Measurements from ENCODE around the gene FOXP3. TPM values are rescaled to one million over a fixed set of nuclear protein-coding genes. Genes with fewer than 3 reads are reported as not detected.

FOXP3 gene
- total RNA-seq, 4 donors from 2014 or later: 0.22 TPM; not detected in 3

DNA sequence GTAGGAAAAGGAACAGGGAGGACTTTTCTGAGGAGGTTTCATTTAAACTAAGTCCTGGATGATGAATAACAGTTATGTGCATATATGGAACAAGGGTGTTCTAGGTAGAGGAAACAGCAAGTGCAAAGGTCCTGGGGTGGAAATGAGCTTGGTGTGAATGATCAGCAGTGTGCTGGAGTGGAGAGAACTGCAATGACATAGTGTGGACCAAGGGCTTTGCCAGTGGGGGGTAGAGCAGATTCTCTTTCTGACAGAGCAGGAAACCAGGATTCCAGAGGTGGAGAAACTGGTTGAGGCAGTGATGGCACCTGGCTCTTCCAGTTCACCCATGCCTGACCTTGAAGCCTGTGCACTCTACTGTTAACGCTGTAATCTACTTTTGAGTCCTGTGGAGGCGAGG, 6.8 kb upstream of the FOXP3 start:
- TF ChIP-seq POLR2A (IDR thresholded peaks at IDR 0.05): no peak
- TF ChIP-seq, protein P1, sequence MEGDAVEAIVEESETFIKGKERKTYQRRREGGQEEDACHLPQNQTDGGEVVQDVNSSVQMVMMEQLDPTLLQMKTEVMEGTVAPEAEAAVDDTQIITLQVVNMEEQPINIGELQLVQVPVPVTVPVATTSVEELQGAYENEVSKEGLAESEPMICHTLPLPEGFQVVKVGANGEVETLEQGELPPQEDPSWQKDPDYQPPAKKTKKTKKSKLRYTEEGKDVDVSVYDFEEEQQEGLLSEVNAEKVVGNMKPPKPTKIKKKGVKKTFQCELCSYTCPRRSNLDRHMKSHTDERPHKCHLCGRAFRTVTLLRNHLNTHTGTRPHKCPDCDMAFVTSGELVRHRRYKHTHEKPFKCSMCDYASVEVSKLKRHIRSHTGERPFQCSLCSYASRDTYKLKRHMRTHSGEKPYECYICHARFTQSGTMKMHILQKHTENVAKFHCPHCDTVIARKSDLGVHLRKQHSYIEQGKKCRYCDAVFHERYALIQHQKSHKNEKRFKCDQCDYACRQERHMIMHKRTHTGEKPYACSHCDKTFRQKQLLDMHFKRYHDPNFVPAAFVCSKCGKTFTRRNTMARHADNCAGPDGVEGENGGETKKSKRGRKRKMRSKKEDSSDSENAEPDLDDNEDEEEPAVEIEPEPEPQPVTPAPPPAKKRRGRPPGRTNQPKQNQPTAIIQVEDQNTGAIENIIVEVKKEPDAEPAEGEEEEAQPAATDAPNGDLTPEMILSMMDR (IDR thresholded peaks at IDR 0.05): no peak
- no peak for TF ChIP-seq EP300 (IDR thresholded peaks at IDR 0.05)
- TF ChIP-seq POLR2AphosphoS5 (IDR thresholded peaks at IDR 0.05): no peak
- 82% methylated on average over 2 of the region's 2 CpGs; no CpG with 5 or more reads in 1 of the 2 donors for WGBS, 2 donors (ENCODE audit: low coverage in 1 of 2)
- Histone ChIP-seq H3K27me3 (no peaks in the 10 kb centered on the region), H3K9me3 (no peaks in the 10 kb centered on the region), H3K4me3 (peak overlapping the region in 1 of 2 donors; percentile 77), H3K4me1 (peaks cover 0 to 45% (median 7%) of the 10 kb centered on the region in 3 donors), H3K27ac (peak overlapping the region in 1 of 4 donors; percentile 97), H3K36me3 (no peaks in the 10 kb centered on the region)
- ATAC-seq: no peak

DNA sequence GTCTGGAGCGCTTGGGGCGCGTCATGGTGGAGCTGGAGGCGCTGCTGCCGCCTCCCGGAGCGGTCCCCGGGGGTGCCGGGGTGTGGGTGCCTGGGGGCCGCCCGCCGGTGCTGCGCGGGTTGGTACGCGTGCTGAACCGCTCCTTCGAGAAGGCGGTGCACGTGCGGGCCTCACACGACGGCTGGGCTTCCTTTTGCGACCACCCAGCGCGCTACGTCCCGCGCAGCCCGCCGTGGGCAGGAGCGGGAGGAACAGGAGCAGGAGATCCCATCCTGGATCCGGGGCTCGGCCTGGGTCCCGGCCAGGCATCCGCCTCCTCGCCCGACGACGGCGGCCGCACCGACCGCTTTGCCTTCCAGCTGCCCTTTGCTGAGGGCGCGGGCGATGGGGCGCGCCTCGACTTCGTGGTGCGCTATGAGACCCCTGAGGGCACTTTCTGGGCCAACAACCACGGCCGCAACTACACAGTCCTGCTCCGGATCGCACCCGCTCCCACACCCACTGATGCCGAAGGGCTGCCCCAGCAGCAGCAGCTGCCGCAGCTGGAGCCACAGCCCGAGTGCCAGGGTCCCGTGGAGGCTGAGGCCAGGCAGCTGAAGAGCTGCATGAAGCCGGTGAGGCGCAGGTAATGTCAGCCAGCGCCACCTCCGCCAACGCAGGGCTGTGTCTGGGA, 5.9 kb upstream of the FOXP3 start:
- Histone ChIP-seq H3K4me1 (peaks cover 0 to 45% (median 7%) of the 10 kb centered on the region in 3 donors), H3K27ac (peak overlapping the region; percentile 89 to 97 (median 92)), H3K9me3 (no peaks in the 10 kb centered on the region), H3K36me3 (no peaks in the 10 kb centered on the region), H3K27me3 (no peaks in the 10 kb centered on the region), H3K4me3 (peak overlapping the region; percentile 77 to 83)
- no peak for ATAC-seq
- TF ChIP-seq, protein P1 (IDR thresholded peaks at IDR 0.05): no peak
- no peak for TF ChIP-seq POLR2AphosphoS5 (IDR thresholded peaks at IDR 0.05)
- no peak for TF ChIP-seq EP300 (IDR thresholded peaks at IDR 0.05)
- TF ChIP-seq POLR2A (IDR thresholded peaks at IDR 0.05): no peak
- 93% methylated on average over 8 of the region's 66 CpGs; no CpG with 5 or more reads in 1 of the 2 donors for WGBS, 2 donors (ENCODE audit: low coverage in 1 of 2)

DNA sequence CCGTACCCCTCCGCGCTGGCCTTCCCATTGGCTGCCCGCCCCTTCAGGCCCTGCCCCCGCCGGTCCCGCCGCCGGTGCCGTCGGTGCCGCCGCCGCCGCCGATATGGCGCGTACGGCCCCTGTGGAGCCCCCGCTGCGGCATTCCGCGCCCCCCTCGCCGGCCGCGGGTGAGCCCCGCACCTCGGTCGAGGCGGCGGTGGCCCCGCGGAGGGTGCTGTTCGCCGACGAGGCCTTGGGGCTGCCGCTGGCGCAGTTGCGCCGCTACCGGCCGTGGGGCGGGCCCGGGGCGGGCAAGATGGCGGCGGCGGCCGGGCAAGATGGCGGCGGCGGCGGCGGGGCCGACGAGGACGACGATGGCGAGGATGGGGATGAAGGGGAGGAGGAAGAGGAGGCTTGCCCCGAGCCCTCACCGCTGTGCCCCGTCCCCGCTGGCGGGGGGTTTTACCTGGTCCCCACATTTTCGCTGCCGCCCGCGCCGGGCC, 5.3 kb upstream of the FOXP3 start, which contains the start of gene PPP1R3F:
PPP1R3F (plus strand) TSS at position 27 of the 482 bp plus-strand sequence; CDS start at position 104, 77 bp downstream.
- H3K4me3 ChIP-seq: peak within 1 kb of the TSS; percentile 77 to 83
- H3K9me3 ChIP-seq: no peaks in the 10 kb centered on the region
- H3K27me3 ChIP-seq: no peaks in the 10 kb centered on the region
- WGBS, 2 donors (ENCODE audit: low coverage in 1 of 2): no CpG with 5 or more reads among the region's 70 CpGs
- H3K27ac ChIP-seq: peak within 1 kb of the TSS; percentile 89 to 97 (median 92)
- no peaks in the 10 kb centered on the region for H3K36me3 ChIP-seq
- peak; percentile 22 for ATAC-seq
- peak; percentile 23 for TF ChIP-seq POLR2AphosphoS5 (IDR thresholded peaks at IDR 0.05)
- peak; percentile 63 to 70 for TF ChIP-seq POLR2A (IDR thresholded peaks at IDR 0.05)
- TF ChIP-seq, protein P1 (IDR thresholded peaks at IDR 0.05): peak in 1 of 4 experiments; percentile 4
- TF ChIP-seq EP300 (IDR thresholded peaks at IDR 0.05): no peak
- H3K4me1 ChIP-seq: peaks cover 0 to 45% (median 7%) of the 10 kb centered on the region in 3 donors

DNA sequence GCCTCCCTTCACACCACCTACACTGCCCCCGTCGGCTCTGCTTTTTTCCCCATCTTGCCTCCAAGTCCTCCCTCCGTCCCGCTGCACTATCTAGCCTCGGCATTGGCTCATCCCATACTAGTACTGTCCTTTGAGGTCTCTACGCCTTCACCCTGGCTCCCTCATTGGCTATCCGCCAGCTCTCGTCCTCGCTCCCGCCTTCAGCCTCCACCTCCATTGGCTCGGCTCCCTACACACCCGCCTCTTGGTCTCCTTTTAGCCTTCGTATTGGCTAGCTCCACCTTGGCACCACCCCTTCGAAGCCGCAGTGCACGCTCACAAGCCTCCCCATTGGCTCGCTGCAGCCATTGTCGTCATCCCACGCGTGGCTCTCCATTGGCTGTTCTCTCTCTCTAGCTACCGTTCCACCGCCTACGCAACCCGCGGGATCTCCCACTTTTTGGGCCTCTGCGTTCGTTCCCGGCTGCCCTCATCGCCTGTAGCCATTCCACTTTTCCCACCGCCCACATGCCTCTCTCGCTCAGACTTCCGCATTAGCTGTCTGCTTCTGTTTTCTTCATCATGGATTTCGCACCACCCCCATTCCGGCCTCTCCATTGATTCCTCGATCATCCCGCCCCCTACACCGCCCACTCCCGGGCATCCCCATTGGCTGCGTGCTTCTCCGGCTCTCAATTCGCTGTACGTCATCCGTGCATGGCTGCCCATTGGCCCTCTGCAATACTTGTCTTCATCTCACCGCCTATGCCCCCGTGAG, 4.7 kb upstream of the FOXP3 start:
- Histone ChIP-seq H3K27me3 (no peaks in the 10 kb centered on the region), H3K9me3 (no peaks in the 10 kb centered on the region), H3K4me1 (peaks cover 0 to 39% (median 7%) of the 10 kb centered on the region in 3 donors), H3K4me3 (peak overlapping the region; percentile 40 to 77), H3K27ac (peak overlapping the region; percentile 78 to 97 (median 92)), H3K36me3 (no peaks in the 10 kb centered on the region)
- ATAC-seq: peak; percentile 95
- WGBS, 2 donors (ENCODE audit: low coverage in 1 of 2): 1 to 50% methylated on average over 29 to 31 of the region's 45 CpGs
- TF ChIP-seq POLR2AphosphoS5 (IDR thresholded peaks at IDR 0.05) (peak; percentile 75), EP300 (IDR thresholded peaks at IDR 0.05) (no peak), POLR2A (IDR thresholded peaks at IDR 0.05) (peak in 1 of 2 donors; percentile 23)

DNA sequence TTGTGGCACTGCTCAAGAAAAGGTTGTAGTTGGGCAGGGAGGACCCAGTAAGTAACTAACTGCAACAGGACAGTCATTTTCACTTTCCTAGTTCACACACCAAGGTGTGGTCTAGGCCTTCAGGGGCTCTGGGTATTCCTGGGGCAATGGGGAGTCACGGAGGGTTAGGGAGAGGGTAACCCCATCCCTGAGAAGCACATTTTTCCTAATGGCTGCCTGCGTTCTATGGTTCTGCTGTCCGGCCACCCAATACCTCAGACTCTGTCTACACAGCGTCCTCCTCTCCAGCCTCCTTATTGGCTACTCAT, 4.1 kb upstream of the FOXP3 start:
- no peaks in the 10 kb centered on the region for H3K27me3 ChIP-seq
- H3K4me3 ChIP-seq: peak overlapping the region; percentile 40 to 77
- H3K27ac ChIP-seq: peak overlapping the region; percentile 78 to 97 (median 92)
- no peaks in the 10 kb centered on the region for H3K9me3 ChIP-seq
- no peaks in the 10 kb centered on the region for H3K36me3 ChIP-seq
- TF ChIP-seq POLR2A (IDR thresholded peaks at IDR 0.05) (no peak), POLR2AphosphoS5 (IDR thresholded peaks at IDR 0.05) (no peak), EP300 (IDR thresholded peaks at IDR 0.05) (no peak)
- TF ChIP-seq, protein P1 (IDR thresholded peaks at IDR 0.05): no peak
- peaks cover 0 to 34% (median 7%) of the 10 kb centered on the region in 3 donors for H3K4me1 ChIP-seq
- ATAC-seq: no peak
- 10% methylated on average over 4 of the region's 4 CpGs; no CpG with 5 or more reads in 1 of the 2 donors for WGBS, 2 donors (ENCODE audit: low coverage in 1 of 2)
